Jurkat, Clone E6-1 (cell line): Measurements from ENCODE around the gene FBXO41.

Source experiments
- DNase-seq: peaks from one replicate; pipeline ENCODE4 v3.0.0-alpha.2; 2011; ENCODE audit warnings: low read depth, low spot score
- H3K4me3 ChIP-seq: 2 replicates; pipeline ENCODE4 v1.5.1; 2011; ENCODE audit warnings: mild to moderate bottlenecking, low read length, control low read depth, moderate library complexity

The FBXO41 gene

DNA sequence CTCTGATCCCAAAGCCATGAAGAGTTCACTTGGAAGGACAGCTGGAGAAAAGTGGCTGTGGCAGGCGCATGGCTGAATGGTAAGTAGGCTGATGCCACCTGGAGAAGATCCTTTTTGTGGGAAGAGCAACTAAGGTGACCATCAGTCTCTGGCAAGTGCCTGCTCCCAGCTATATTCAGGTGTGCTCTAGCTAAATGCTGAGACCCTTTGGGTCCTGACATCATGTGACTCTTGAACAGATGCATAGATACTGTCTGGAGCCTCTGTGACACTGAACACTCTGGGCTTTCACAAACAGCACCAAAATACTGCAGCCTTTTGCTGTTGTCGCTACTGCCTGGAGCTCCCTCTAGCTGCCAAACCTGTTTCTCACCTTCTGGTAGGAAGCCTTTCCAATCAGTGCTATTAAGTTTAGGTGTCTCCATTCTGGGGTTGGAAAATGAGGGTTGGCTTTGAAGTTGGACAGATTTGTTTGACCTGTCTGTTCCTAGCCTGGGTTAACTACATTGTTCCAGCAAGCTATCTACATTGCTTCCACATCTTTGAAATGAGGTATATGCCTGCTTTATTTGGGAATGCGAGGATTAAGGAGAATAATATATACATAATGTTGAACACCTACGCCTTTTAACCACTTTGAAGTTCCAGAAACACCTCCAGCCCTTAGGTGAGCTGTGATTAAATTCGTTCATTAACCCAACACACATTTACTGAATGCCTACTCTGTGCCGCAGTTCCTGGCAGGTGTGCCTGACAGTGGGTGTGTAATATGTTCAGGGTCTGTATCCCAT, 6.0 kb upstream of the FBXO41 start:
- no peak overlapping the region for H3K4me3 ChIP-seq
- peak; percentile 48 for DNase-seq

DNA sequence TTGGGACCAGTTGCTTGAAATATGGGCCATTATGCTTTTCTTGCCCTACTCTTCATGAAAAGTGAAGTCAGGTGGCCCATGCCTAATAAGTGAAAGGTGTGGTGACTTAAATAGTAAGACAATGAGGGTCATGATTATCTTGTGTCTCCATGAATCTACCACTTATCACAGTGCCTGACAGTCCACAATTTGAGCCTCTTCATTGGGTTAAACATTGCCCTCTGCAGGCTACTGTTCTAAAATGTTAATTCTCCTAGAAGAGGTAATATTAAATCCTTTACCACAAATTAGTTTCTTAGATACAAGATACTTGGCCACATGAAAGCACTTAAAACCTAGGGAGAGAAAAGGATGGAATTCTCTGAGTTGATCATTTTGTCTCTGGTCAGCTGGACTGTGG, 5.0 kb upstream of the FBXO41 start:
- H3K4me3 ChIP-seq, result no peak overlapping the region
- no peak for DNase-seq

DNA sequence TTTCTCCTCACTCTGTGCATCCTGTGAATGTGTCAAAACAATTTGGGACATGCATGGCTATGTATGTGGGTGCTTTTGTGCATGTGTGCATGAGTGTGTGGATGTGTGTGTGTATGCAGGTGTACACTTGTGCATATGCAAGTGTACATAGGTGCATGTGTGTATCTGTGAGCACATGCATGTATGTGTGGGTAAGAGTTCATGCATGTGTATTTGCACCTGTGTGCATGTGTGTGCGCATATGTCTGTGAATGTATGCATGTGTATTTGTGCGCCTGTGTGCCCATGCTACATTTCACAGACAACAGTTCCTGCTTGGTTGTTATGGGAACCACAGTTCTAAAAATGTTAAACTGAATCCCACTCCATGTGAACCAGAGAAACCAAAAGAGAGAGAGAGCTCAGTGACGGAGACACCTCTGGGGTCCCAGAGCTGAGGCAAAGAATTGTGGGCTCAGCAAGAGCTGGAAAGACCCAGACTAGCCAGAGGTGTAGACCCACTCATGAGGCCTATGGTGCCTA, 1.9 kb upstream of the FBXO41 start:
- no peak for DNase-seq

GRCh38 chr2:73285159-73285739, 971 bp upstream of the FBXO41 start:
- DNase-seq, result peak; percentile 67
- peak overlapping the region; percentile 76 for H3K4me3 ChIP-seq

More for the DNA sequence above, 1.9 kb upstream of the FBXO41 start:
- H3K4me3 ChIP-seq, result no peak overlapping the region

DNA sequence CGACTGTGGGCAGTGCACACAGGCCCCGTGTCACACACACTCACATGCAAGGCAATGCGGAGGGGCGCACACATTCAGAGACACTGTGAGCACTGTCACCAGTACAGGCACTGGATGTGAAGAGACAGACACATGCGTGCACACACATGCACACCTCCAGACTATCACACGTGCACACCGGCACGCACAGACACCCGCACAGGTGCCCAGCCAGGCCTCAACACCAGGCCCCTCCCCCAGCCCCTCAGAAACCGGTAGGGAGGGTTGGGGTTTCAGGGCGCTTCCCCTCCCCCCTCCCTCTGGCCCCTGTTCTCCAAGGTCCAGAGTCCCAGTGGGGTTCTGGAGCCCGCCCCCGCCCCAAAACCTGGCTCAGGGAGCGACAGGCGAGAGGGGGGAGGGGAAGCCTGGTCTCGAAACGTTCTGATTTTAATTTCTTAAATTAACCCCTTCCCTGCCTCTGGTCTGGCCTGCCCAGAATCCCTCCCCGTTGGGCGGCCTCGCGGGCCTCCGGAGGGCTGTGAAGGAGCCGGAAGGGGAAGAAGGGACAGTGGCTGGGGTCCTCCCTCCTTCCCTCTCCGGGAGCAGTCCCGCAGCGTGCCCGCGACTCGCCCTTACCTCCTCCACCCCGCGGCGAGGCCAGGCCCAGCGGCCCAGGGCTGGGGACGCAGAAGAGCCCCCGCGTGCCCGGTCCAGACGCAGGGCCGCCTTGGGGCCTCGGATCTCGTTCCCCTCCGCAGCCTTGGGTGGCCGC, 558 bp downstream of the FBXO41 start:
- H3K4me3 ChIP-seq, result peak overlapping the region; percentile 76
- DNase-seq, result no peak

DNA sequence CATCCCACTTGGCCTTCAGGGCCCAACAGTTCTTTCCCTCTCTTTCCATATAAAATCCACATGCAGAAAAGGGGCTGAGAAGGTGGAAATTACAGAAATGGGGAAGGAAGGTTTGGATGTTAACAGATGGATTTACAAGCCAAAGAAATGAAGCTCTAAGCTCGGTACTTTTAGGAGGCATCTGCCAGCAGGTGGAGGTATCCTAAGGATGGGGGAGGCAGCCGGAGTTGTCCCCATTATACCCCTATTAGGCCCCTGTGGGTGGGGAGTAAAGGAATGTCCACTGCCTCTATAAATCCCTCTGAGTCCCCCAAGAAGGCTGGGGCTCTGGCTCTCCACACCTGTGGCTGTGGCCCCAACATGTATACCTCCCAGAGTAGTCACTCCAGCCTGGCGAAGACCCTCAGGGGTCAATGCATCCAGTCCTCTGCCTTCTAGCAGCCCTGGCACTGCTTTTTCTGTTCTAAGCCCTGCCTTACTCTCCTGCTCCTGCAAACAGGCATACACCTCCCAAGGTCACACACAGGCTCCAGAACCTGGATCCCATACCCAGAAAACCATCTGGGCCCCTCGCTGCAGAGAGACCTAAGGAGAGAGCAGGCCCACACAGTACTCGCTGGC, 1.2 kb downstream of the FBXO41 start:
- H3K4me3 ChIP-seq, result peak overlapping the region; percentile 76
- no peak for DNase-seq

DNA sequence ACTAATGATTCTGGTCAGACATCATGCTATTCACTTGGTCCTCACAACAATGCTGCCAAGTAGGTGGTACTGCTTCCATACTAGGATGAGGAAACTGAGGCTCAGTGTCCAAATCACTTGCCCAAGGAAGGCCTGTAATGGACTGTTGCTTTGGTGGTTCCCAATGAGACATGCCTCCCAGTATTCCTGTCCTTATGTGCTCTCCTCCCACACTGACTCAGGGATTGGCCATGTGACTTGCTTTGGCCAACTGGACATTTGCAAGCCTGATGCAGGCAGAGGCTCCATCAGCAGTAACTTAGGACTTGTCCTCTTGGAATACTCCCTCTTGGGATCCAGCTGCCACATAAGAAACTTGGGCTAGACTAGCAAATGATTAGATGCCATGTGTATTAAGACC, 3.0 kb downstream of the FBXO41 start:
- no peak overlapping the region for H3K4me3 ChIP-seq
- no peak for DNase-seq

DNA sequence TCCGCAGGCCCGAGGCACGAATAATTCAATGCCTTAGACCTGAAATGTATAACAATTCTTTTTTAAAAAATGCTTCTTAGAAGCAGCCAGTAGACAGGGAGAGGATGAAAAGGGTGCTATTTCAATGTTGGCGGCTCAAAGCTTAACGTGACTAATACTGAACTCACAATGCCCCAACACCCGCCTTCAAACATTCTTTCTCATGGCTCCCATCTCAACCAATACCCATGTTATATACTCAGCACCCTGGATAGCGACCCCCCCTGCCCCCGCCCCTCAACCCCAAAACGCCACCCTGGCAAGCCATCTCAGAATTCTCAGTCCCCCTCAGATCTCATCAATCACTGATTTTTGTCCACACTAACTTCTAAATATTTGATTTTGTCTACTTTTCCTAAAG, 4.4 kb downstream of the FBXO41 start:
- DNase-seq, result no peak
- H3K4me3 ChIP-seq, result no peak overlapping the region

- DNase-seq, result no peak
- no peak overlapping the region for H3K4me3 ChIP-seq
Measured at GRCh38 chr2:73272270-73272669, 12.0 kb downstream of the FBXO41 start.

DNA sequence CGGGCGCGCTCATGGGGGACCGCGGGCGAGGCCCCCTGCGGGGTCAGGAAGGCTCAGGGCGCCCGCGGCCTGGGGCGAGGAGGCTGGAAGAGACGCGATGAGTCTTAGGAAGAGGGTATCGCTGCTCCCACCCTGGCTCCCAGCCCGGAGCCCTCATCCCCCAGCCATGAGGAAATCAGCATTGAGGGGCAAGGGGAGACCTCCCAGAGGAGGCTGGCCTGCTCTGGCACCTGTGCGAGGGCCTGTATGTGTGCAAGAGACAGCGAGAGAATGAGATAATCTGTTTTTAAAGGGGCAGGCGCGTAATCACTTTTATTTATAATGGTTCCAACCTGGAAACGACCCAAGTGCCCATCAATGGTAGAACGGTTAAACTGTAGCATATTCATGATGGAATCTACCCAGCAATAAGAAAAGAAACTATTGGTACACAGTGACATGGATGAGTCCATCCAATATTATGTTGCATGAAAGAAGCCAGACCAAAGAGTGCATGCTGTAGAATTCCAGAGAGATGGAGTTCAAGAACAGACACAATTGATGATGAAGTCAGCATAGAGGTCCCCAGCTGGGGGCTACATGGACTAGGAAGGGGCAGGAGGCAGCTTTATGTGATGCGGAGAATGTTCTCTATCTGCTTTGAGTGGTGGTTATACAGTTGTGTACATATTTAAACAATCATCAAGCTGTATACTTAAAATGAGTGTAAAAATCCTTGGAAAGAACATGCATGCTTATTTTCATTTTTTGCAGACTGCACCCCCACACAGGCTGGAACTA, 14.4 kb downstream of the FBXO41 start:
- peak overlapping the region; percentile 44 for H3K4me3 ChIP-seq
- DNase-seq, result no peak

DNA sequence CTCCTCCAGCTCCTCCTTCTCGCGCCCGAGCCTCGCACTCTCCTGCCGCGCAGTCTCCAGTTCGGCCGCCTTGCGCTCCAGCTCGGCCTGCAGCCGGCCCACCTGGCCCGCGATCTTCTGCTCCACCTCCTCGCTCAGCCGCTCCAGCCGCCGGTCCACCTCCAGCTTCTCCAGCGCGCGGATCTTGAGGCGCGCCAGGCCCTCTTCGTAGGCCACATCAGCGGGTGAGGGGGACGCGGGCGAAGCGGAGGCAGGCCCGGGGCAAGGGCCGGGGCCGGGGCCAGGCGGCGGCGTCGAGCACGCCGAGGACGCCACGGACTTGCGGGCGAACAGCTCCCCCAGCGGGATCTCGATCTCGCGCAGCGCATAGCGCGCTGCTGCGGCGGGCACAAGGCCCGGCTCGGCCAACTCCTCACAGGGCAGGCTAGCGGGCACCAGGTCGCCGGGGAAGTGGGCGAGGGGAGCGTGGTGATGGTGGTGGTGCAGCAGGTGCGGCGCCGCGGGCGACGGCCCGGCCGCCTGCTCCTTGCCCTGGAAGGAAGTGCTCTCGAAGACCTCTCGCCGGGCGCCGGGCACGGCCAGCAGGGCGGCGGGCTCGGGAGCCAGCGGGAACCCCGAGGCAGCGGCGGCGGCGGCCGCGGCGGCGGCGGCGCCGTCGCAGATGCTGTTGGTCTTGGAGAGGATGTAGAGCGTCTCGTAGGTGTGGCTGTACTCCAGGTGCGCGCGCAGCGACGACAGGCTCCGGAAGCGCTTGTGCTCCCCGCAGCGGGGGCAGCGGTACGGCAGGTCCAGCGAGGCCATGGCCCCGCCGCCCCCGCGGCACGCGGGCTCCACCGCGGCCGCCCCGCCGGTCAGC, 15.2 kb downstream of the FBXO41 start:
- H3K4me3 ChIP-seq, result peak overlapping the region; percentile 44
- DNase-seq, result peak; percentile 51

DNA sequence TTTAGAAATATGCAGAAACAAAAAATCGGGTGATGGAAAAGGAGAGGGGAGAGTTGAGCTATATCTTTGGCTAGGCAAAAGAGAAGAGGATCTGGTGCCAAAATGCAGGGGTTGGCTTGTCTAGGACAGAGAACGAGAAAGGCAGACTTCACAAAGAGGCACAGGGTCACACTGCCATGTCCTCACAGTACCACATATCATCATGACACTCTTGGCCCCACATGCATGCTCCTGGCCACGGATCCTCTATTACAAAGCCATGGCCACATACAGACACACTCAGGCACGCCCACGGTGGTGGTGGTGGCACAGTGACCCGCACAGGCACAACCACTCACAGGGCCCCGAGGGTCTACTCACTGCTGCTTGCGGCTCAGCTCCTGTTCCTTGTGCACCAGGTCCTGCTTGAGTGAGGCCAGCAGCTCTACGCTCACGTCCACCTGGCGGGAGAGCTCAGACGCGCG, 15.9 kb downstream of the FBXO41 start:
- no peak overlapping the region for H3K4me3 ChIP-seq
- no peak for DNase-seq

GRCh38 chr2:73267008-73267407, 17.3 kb downstream of the FBXO41 start:
- no peak for DNase-seq
- no peak overlapping the region for H3K4me3 ChIP-seq

DNA sequence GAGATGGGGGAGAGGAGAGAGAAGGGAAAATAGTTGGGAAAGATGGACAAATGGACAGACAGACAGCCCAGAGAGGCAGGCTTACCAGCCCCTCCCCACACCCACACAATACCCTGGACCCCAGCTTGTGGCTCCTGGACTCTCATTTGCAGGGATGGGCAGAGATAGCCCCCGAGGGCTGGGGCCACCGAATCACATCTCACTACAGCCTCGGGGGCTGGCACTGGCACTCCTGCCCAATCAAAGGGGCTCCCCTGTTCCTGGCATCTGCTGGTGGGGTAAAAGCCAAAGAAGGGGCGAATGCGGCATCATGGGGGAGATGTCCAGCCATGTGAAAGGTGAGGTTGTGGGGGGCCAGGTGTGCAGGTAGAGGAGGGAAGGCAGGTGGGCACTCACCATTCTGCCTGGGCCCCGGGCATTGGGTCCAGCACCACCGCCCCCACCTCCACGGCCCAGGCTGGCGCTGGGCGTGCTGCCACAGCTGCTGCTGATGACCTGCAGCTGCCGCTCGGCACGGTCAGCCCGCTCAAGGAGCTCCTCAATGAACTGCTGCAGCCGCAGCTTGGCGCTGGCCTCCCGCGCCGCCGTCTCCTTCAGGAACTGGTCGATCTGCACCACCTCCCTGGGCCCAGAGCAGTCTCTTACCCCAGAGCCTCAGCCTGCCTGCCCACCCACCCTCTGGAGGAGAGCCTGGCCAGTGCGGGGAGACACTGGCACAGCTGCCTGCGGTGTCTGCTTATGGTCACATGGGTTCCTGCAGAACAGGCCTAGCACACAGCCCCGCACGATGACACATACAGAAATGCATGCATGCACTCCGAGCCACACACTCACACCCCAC, 18.0 kb downstream of the FBXO41 start:
- no peak overlapping the region for H3K4me3 ChIP-seq
- no peak for DNase-seq

DNA sequence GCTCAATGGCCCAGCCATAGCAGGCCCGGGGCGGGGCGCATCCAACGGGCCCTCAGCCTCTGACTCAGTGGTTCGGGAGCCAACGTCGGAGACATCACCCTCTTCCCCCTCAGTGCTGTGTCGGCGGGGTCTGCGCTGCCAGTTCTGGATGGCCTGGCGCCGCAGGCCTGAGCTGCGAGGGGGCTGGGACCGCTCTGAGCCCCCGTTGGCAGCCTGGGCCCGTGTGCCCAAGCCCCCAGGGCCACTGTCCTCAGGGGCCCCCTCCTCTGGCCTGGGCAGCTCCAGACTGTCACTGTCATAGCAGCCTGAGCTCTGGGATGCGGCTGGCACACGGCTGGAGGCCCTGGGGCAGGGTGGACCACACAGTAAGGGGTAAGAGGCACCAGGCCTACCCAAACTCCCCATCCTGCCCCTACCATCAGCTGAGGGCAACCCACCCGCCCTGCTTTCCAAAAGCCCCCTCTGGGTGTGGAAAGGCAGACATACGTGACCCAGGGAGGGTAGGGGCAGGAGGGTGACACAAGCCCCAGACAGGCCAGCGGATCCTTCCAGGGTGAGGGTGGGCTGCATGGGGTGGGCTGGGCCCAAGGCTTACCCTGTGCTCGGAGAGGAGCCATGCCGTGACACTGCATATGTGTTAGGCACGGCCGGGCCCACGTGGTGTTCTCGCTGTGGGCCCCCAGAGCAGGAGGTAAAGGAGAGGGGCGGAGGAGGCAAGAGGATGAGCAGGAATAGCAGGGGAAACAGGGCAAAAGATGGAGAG, 18.8 kb downstream of the FBXO41 start:
- H3K4me3 ChIP-seq, result no peak overlapping the region
- DNase-seq, result no peak

- no peak for DNase-seq
- no peak overlapping the region for H3K4me3 ChIP-seq
Measured at GRCh38 chr2:73264783-73265182, 19.5 kb downstream of the FBXO41 start.

DNA sequence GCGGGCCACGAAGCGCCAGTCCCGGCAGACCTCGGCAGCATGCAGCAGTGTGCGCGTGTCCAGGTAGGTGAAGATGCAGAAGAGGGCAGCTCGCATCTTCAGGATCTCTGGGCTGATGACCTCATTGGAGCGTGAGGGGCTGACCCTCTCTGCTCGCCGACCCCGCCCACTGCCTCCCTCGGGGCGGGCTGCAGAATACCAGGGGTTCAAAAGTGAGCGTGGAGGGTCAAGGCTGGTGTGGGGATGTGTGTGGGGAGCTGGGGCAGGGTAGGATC, 20.0 kb downstream of the FBXO41 start:
- DNase-seq, result no peak
- no peak overlapping the region for H3K4me3 ChIP-seq
